Neural crest cell (in vitro differentiated cells): ENCODE results near the gene CAMK2B. TPM values are rescaled to one million over a fixed set of nuclear protein-coding genes. Genes with fewer than 3 reads are reported as not detected.

Experiments
- DNase-seq: peaks from one replicate; pipeline ENCODE4 v3.0.0; 2021; ENCODE audit warnings: low read depth, mixed read lengths, low spot score
- H3K27ac Mint-ChIP-seq: one replicate; pipeline ENCODE4 v1.8.0; 2021; ENCODE audit warnings: mild to moderate bottlenecking, mixed read lengths; ENCODE audit not compliant: unreplicated experiment
- H3K27me3 Mint-ChIP-seq: 2 replicates; pipeline ENCODE4 v1.8.0; 2021; ENCODE audit warnings: low read depth, mild to moderate bottlenecking, mixed read lengths
- H3K36me3 Mint-ChIP-seq: 2 replicates; pipeline ENCODE4 v1.8.0; 2021; ENCODE audit warnings: low read depth, mild to moderate bottlenecking, mixed read lengths
- H3K4me1 Mint-ChIP-seq: 2 replicates; pipeline ENCODE4 v1.8.0; 2021; ENCODE audit warnings: mixed read lengths
- H3K4me3 Mint-ChIP-seq: one replicate; pipeline ENCODE4 v1.8.0; 2021; ENCODE audit warnings: mild to moderate bottlenecking, mixed read lengths
- H3K9me3 Mint-ChIP-seq: 2 replicates; pipeline ENCODE4 v1.8.0; 2021; ENCODE audit warnings: mixed read lengths
- CTCF ChIP-seq: fragments of 200-600 bp; sonication (generic); conservative IDR thresholded peaks from 2 replicates; pipeline ENCODE4 v1.5.0; 2021; ENCODE audit warnings: antibody characterized with exemption, mild to moderate bottlenecking
- total RNA-seq: library from RNA; stranded (reverse); gene quantifications from 2 replicates; pipeline ENCODE4 v1.2.1, GENCODE V29; 2021

CAMK2B gene
- total RNA-seq, 1 donor from 2014 or later: 1.6 TPM

- Mint-ChIP-seq H3K4me3 (no peak overlapping the region), H3K9me3 (peaks cover 4% of the 10 kb centered on the region), H3K27ac (no peak overlapping the region), H3K4me1 (peaks cover 25% of the 10 kb centered on the region), H3K27me3 (no peaks in the 10 kb centered on the region), H3K36me3 (no peaks in the 10 kb centered on the region)
- DNase-seq: no peak
- no peak for TF ChIP-seq CTCF
These were observed 66.4 kb downstream of the CAMK2B start for GRCh38 chr7:44258865-44259546.

- peaks cover 25% of the 10 kb centered on the region for H3K4me1 Mint-ChIP-seq
- no peak for TF ChIP-seq CTCF
- no peak overlapping the region for H3K4me3 Mint-ChIP-seq
- no peak for DNase-seq
- peaks cover 4% of the 10 kb centered on the region for H3K9me3 Mint-ChIP-seq
- H3K36me3 Mint-ChIP-seq: no peaks in the 10 kb centered on the region
- no peaks in the 10 kb centered on the region for H3K27me3 Mint-ChIP-seq
- peak overlapping the region; percentile 96 for H3K27ac Mint-ChIP-seq
These were observed 67.0 kb downstream of the CAMK2B start for GRCh38 chr7:44258423-44258760.

GRCh38 chr7:44257618-44258422, 67.6 kb downstream of the CAMK2B start:
- Mint-ChIP-seq H3K4me1 (peaks cover 25% of the 10 kb centered on the region), H3K27me3 (no peaks in the 10 kb centered on the region), H3K27ac (peak overlapping the region; percentile 96), H3K4me3 (peak overlapping the region; percentile 73), H3K9me3 (peaks cover 4% of the 10 kb centered on the region), H3K36me3 (no peaks in the 10 kb centered on the region)
- TF ChIP-seq CTCF: no peak
- peak; percentile 60 for DNase-seq

- Mint-ChIP-seq H3K36me3 (no peaks in the 10 kb centered on the region), H3K27ac (peak overlapping the region; percentile 19), H3K27me3 (no peaks in the 10 kb centered on the region), H3K4me1 (peaks cover 25% of the 10 kb centered on the region), H3K9me3 (peaks cover 4% of the 10 kb centered on the region), H3K4me3 (no peak overlapping the region)
- DNase-seq: no peak
- TF ChIP-seq CTCF: no peak
These were observed 68.2 kb downstream of the CAMK2B start for GRCh38 chr7:44257213-44257612.

GRCh38 chr7:44256459-44256858, 68.9 kb downstream of the CAMK2B start:
- Mint-ChIP-seq H3K36me3 (no peaks in the 10 kb centered on the region), H3K4me3 (no peak overlapping the region), H3K4me1 (peaks cover 25% of the 10 kb centered on the region), H3K27ac (no peak overlapping the region), H3K27me3 (no peaks in the 10 kb centered on the region), H3K9me3 (peaks cover 4% of the 10 kb centered on the region)
- no peak for DNase-seq
- TF ChIP-seq CTCF: no peak
